ENCODE results near the gene LYZL6. TPM values are rescaled to one million over a fixed set of nuclear protein-coding genes. Genes with fewer than 3 reads are reported as not detected.

The LYZL6 gene
- total and polyA plus RNA-seq, 10 of the 15 experiments (the other 5 are each of a cell fraction or from before 2014, with no cell fraction given): not detected

DNA sequence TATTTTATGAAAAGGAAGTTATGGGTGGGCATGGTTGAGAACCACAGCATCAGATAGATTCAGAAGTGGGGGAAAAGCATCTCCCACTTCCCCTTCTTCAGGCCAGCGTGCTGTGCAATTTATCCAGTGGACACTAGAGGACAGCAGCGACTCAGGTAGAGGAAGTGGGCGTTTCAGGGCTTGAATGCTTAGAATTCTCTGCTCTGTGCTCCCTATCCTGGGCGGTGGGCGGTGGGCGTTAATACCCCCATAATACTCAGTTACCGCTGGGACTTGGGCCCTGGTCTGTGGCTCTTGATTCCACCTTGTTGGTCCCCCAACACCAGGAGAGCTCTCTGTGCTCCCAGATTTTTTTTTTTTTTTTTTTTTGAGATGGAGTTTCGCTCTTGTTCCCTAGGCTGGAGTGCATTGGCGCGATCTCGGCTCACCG lies 3.7 kb upstream of the LYZL6 start (continued):
- TF ChIP-seq CBX5 (IDR thresholded peaks at IDR 0.05; ENCODE audit: low read depth) (no peak), NR2F1 (conservative IDR thresholded peaks at IDR 0.05) (no peak), RBBP5 (conservative IDR thresholded peaks at IDR 0.05) (no peak), NFIC (IDR thresholded peaks at IDR 0.05; ENCODE audit: low read depth, low read length) (no peak), STAT3 (IDR thresholded peaks at IDR 0.05; ENCODE audit: low read depth, low read length) (no peak), MYB (IDR thresholded peaks at IDR 0.05; ENCODE audit: borderline replicate concordance, low read depth, low read length) (no peak), IRF4 (IDR thresholded peaks at IDR 0.05; ENCODE audit: low read depth, low read length) (peak; percentile 88), JUND (IDR thresholded peaks at IDR 0.05; ENCODE audit: low read depth, low read length) (no peak), GATAD2B (conservative IDR thresholded peaks at IDR 0.05; ENCODE audit: low read depth) (no peak), PAX8 (IDR thresholded peaks at IDR 0.05) (no peak)
- TF ChIP-seq, protein P1, sequence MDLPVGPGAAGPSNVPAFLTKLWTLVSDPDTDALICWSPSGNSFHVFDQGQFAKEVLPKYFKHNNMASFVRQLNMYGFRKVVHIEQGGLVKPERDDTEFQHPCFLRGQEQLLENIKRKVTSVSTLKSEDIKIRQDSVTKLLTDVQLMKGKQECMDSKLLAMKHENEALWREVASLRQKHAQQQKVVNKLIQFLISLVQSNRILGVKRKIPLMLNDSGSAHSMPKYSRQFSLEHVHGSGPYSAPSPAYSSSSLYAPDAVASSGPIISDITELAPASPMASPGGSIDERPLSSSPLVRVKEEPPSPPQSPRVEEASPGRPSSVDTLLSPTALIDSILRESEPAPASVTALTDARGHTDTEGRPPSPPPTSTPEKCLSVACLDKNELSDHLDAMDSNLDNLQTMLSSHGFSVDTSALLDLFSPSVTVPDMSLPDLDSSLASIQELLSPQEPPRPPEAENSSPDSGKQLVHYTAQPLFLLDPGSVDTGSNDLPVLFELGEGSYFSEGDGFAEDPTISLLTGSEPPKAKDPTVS (IDR thresholded peaks at IDR 0.05; ENCODE audit: low read depth, low read length): no peak
- TF ChIP-seq, protein P2, sequence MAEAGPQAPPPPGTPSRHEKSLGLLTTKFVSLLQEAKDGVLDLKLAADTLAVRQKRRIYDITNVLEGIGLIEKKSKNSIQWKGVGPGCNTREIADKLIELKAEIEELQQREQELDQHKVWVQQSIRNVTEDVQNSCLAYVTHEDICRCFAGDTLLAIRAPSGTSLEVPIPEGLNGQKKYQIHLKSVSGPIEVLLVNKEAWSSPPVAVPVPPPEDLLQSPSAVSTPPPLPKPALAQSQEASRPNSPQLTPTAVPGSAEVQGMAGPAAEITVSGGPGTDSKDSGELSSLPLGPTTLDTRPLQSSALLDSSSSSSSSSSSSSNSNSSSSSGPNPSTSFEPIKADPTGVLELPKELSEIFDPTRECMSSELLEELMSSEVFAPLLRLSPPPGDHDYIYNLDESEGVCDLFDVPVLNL (IDR thresholded peaks at IDR 0.05; ENCODE audit: low read depth, low read length): 0 out of 2 replicates have a peak, but pooled peaks have one; percentile 32
- TF ChIP-seq, protein P3, sequence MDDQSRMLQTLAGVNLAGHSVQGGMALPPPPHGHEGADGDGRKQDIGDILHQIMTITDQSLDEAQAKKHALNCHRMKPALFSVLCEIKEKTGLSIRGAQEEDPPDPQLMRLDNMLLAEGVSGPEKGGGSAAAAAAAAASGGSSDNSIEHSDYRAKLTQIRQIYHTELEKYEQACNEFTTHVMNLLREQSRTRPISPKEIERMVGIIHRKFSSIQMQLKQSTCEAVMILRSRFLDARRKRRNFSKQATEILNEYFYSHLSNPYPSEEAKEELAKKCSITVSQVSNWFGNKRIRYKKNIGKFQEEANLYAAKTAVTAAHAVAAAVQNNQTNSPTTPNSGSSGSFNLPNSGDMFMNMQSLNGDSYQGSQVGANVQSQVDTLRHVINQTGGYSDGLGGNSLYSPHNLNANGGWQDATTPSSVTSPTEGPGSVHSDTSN (IDR thresholded peaks at IDR 0.05; ENCODE audit: insufficient replicate concordance, low read depth, low read length): no peak
- TF ChIP-seq, protein P4, sequence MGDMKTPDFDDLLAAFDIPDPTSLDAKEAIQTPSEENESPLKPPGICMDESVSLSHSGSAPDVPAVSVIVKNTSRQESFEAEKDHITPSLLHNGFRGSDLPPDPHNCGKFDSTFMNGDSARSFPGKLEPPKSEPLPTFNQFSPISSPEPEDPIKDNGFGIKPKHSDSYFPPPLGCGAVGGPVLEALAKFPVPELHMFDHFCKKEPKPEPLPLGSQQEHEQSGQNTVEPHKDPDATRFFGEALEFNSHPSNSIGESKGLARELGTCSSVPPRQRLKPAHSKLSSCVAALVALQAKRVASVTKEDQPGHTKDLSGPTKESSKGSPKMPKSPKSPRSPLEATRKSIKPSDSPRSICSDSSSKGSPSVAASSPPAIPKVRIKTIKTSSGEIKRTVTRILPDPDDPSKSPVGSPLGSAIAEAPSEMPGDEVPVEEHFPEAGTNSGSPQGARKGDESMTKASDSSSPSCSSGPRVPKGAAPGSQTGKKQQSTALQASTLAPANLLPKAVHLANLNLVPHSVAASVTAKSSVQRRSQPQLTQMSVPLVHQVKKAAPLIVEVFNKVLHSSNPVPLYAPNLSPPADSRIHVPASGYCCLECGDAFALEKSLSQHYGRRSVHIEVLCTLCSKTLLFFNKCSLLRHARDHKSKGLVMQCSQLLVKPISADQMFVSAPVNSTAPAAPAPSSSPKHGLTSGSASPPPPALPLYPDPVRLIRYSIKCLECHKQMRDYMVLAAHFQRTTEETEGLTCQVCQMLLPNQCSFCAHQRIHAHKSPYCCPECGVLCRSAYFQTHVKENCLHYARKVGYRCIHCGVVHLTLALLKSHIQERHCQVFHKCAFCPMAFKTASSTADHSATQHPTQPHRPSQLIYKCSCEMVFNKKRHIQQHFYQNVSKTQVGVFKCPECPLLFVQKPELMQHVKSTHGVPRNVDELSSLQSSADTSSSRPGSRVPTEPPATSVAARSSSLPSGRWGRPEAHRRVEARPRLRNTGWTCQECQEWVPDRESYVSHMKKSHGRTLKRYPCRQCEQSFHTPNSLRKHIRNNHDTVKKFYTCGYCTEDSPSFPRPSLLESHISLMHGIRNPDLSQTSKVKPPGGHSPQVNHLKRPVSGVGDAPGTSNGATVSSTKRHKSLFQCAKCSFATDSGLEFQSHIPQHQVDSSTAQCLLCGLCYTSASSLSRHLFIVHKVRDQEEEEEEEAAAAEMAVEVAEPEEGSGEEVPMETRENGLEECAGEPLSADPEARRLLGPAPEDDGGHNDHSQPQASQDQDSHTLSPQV (IDR thresholded peaks at IDR 0.05): no peak
- TF ChIP-seq, protein P5, sequence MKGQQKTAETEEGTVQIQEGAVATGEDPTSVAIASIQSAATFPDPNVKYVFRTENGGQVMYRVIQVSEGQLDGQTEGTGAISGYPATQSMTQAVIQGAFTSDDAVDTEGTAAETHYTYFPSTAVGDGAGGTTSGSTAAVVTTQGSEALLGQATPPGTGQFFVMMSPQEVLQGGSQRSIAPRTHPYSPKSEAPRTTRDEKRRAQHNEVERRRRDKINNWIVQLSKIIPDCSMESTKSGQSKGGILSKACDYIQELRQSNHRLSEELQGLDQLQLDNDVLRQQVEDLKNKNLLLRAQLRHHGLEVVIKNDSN (IDR thresholded peaks at IDR 0.05; ENCODE audit: borderline replicate concordance, extremely low read length, insufficient read depth, low read depth, low read length): no peak
- TF ChIP-seq, protein P6, sequence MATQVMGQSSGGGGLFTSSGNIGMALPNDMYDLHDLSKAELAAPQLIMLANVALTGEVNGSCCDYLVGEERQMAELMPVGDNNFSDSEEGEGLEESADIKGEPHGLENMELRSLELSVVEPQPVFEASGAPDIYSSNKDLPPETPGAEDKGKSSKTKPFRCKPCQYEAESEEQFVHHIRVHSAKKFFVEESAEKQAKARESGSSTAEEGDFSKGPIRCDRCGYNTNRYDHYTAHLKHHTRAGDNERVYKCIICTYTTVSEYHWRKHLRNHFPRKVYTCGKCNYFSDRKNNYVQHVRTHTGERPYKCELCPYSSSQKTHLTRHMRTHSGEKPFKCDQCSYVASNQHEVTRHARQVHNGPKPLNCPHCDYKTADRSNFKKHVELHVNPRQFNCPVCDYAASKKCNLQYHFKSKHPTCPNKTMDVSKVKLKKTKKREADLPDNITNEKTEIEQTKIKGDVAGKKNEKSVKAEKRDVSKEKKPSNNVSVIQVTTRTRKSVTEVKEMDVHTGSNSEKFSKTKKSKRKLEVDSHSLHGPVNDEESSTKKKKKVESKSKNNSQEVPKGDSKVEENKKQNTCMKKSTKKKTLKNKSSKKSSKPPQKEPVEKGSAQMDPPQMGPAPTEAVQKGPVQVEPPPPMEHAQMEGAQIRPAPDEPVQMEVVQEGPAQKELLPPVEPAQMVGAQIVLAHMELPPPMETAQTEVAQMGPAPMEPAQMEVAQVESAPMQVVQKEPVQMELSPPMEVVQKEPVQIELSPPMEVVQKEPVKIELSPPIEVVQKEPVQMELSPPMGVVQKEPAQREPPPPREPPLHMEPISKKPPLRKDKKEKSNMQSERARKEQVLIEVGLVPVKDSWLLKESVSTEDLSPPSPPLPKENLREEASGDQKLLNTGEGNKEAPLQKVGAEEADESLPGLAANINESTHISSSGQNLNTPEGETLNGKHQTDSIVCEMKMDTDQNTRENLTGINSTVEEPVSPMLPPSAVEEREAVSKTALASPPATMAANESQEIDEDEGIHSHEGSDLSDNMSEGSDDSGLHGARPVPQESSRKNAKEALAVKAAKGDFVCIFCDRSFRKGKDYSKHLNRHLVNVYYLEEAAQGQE (IDR thresholded peaks at IDR 0.05; ENCODE audit: low read depth, low read length): no peak
